ENCODE results near the gene ZFHX3.
A peak's percentile ranks its signal among the peaks of the same experiment; 100 is the strongest.

ZFHX3 gene

DNA sequence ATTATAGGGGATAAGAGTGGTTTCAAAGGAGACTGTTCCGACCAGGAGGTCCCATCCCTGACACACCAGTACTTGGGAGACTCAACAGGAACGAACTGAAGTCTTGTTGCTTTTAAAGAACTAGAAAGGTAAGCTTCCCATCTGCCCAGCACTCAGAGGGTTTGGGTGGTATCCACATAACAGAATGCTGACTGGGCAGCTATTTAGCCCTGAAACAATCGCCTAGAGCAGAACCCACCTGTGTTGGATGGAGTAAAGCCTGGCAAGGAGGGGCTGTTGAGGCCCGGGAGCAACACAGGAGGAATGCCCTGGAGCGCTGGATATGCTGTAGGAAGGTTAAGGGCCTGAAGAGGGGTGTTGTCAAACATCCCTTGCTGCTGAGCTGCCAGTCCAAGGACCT is 254.9 kb downstream of the ZFHX3 start:
- no peak for DNase-seq (ENCODE audit: low spot score)

DNA sequence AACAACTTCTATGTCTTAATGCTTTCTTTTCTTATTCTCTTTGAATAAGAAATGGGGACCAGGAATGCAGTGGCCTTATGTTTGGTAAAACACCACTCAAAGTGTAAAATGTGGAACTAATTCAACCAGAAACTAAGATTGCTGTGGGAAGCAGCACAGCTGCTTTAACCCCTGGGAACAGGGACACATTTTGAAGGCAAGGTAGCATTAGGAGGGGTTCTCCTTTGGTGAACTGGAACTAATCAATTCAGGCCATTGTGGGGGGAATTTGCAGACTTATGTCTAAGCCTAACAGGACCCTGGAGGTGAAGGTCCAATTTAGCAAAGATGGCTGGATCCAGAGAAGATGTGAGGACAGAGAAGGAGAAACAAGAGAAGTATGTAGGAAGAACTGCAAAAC is 256.1 kb downstream of the ZFHX3 start:
- no peak for DNase-seq (ENCODE audit: low spot score)

DNA sequence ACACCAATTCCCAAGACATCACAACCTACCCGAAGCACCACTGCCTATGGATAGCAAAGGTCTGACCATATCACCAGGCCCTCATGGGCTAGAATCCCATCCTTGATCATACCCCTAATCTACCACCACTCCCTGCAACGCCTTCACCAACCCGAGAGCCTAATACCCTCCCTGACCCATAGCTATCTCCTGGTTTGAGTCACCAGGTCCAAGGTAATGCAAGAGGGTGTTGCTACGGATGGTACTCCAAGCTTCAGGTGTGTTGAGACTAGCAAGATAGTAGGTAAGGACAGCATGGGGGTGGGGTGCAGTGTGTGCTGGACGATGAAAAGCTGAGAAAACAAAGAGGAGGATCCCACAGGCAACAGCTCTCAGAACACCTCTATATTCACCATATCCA is 258.0 kb downstream of the ZFHX3 start:
- no peak for DNase-seq (ENCODE audit: low spot score)

DNA sequence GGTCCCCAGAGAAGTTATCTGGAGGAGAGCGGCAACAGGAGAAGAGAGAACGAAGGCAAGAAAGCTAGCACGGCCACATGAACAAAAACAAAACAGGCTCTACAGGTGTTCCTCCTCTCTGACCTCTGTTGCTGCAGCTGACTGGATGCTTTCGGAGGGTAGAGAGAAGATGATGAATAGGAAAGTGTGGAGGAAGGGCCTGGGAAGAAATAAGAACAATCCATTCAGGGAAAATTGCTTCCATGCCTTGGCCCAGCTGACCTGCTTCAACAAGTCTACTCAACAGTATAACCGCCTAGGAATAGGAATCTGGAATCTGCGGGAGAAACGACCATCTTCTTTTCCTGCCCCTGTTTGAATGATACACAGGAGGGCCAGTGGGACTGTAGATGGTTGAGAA is 258.5 kb downstream of the ZFHX3 start:
- DNase-seq (ENCODE audit: low spot score) = no peak

DNA sequence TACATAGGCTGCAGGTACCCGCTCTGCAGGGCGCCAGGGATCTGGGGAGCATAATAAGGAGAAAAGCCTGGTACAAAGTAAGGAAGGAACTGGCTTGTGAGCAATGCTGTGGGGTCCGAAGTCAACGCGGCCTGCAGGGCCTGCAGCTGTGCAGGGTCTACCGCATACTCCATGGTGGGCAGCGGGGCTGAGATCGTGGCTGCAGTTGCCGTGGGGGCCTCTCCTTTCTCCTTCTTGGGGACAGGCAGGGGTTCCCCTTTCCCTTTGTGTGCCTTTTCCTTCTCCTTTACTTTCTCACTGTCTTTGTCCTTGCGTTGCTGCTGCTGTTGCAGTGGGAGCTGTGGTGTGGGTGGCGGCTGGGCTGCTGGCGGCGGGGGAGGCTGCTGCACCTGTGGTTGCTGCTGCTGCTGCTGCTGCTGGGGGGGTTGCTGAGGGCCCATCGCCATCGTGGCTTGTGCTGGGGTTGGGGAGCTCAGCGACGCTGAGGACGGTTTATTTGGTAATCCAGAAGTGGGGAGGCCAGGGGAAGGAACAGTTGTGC is 259.6 kb downstream of the ZFHX3 start:
- DNase-seq (ENCODE audit: low spot score) = no peak

DNA sequence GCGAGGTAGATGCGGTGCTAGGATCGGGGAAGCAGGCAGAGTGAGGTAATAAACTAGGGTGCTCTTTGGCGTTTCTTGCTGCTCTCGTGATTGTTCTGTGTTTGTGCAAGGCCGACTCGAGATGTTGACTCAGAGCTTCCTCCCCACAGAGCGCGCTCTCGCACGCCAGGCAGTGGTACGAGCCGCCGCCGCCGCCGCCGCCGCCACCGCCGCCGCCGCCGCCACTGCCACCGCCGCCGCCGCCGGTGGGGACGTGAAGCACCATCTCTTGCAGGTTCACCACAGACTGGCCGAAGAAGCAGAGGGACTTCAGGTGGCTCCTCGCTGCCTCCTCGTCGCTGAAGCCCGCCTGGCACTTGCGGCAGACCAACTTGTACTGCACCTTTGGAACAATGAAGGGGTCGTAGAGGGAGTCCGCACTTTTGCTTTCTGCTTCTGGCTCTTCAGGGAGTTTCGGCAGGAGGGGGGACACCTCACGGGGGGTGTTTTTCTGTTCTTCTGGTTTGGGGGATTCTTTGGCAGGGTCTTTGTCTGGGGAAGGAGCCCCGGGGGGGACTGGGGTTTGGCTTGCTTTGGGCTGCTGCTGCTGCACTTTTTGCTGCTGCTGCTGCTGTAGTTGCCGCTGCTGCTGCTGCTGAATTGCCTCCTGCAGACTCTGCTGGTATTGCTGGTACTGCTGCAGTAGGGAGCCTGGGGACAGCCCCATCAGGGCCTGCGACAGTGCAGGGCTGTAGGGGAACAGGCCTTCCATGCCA is 260.2 kb downstream of the ZFHX3 start:
- DNase-seq (ENCODE audit: low spot score) = peak; percentile 57

DNA sequence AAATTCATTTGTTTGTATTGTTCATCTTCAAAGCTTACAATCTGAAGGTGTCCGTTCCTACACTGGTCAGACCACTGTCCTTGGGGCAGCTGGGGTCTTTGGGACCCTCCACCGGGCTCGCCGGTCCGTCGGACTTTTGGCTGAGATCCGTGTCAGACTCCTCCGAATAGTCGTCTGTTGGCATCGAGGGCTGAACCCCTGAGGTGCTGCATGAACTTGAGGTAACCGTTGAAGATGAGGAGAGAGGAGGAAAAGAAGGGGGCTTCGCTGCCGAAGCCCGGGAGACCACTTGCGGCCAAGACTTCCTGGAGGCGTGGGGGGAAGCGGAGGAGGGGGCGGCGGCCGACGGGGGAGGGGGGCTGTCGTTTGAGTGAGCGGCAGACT is 260.8 kb downstream of the ZFHX3 start:
- DNase-seq (ENCODE audit: low spot score) = no peak

DNA sequence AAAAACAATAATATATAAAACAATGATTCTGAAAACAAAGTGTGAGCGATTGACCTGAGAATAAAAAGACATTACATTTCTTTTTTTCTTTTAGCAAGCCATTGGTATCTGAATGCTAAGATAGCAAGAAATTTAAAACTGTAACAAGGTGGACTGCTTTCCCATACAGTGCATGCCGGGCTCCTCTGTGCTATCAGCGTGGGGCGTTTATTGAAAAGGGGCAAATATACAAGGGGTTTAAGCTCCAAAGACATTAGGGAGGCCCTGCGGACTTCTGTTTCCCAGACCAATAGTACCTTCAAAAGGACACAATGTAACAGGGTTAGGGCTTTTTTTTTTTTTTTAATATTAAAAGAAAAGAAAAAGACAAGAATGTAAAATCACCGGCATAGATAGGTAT is 261.3 kb downstream of the ZFHX3 start:
- DNase-seq (ENCODE audit: low spot score) = no peak

DNA sequence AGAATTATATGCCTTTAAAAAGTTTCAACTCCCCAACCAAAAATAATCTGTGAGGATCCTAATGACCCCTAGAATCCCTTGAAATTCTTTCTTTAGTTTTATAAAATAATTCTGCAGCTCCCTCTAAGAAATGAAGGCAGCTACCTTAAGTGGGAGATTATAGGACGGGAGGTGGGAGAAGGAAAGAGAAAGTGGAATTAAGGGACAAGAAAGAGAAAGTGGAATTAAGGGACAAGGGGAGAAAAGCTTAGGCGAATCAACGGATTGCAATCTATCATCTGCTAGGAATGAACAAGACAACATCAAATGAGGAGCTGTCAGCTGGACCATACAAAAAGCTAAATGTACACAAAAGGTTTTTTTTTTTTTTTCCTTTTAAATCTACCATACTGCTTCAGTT is 262.0 kb downstream of the ZFHX3 start:
- no peak for DNase-seq (ENCODE audit: low spot score)

DNA sequence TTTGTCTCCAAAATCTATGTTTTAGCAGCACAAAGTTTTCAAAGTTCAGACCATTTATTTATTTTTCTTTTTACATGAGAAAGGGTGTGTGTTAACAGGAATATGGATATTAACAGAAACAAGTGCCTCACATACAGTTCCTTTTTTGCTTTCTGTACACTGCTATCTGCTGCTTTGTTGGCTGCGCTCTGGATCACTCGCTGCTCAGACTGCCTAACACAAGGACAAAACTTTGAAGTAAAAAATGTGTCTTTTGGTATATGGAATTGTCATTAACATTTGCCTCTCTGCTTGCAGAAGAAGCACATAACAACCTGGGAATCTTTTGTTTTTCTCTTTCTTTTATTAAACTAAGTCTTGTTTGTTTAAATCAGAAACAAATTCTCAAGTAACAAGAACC is 262.8 kb downstream of the ZFHX3 start:
- DNase-seq (ENCODE audit: low spot score) = no peak

DNA sequence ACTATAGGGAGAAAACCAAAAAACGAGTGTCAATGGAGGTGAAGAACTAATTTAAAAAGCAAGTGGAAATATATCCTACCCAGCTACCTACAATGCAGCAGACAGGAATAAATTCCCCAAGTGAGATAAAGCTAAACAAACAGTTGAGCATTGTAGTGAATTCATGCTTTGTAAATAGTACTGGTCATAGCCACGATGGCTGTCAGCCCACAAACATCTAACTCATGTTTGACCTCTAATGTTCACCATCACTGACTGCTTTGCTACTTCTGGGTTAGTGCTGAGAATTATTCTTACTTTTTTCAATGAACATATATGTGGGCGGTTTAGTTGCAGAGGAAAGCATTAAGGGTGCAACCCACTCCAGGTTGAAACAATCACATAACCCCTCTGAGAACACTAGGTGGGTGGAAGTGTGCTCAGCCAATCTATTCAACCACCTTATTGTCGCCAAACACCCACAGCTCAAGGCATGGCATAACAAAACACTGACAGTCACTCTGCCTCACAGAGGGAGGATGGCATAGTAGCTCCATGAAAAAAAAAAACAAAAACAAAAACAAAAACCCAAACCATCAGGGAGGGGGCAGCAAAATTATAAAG is 264.1 kb downstream of the ZFHX3 start:
- no peak for DNase-seq (ENCODE audit: low spot score)

DNA sequence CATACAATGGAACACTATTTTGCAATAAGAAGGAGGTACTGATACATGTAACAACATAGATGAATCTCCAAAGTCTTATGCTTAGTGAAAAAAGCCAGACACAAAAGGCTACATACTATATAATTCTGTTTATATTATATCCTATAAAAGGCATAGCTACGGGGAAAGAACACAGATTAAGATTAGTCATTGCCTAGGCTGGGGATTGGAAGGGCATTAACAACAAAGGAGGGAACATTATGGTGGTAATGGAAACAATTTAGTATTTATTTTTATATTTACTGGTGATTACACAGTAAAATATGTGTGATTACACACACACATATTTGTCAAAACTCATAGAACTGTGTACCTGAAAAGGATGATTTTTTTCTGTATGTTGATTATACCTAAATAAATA is 278.1 kb downstream of the ZFHX3 start:
- DNase-seq (ENCODE audit: low spot score) = no peak

DNA sequence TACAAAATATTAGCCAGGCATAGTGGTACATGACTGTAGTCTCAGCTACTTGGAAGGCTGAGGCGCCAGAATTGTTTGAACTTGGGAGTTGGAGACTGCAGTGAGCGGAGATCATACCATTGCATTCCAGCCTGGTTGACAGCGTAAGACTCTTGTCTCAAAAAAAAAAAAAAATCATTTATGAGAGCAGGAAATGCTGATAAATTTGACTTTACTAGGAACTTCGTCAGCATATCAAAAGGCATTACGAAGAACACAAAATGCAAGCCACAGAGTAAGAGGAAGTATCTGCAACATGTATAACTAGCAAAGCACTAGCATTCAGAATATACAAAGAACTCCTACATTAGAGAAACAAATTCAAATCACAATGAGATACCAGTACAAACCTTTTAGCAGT is 279.3 kb downstream of the ZFHX3 start:
- no peak for DNase-seq (ENCODE audit: low spot score)

DNA sequence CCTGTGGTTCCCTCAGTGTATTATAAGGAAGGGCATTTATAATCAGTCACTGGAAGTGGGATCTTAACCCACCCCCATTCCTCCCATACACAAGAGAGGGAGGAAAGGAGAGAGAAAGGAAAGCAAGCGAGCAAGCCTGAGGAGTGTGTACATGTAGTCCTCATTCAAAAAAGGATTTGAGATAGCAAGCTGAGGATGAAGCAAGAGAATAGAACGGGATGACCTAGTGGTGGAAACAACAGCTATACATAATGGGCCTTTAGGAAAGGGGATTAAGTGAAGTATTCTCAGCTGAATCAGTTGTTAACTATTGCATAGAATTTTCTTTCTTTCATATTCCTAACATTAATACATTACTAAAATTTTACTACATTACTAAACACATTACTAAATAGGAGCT is 281.4 kb downstream of the ZFHX3 start:
- DNase-seq (ENCODE audit: low spot score) = no peak

DNA sequence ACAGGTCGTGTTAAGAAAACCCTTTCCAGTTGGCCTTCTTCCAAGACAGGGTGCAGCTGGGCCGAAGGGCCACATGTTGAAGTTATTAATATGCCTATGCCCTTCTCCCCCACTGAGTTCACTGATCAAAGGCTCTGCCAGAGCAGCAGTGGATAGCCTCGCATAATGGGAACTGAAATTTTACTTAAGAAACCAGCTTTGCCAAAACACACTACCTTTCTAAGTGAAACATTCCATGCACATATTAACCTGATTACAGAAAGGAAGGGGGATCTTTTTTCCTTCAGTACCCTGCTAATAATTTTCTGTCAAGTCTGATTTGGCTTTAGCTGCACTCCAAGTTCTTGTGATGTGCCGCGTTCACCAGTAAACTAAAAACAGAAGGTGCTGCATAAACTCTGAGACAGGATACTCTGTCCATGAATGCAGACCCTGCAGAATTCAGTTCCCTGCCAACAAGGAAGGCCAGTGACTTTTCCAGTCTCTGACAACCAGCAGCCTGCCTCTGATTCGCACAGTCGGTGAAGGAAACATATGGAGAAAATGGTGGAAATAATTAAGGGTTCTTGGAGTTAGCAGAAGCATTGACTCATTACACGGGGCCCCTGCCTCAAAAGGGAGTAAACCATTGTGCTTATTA is 283.8 kb downstream of the ZFHX3 start:
- no peak for DNase-seq (ENCODE audit: low spot score)

DNA sequence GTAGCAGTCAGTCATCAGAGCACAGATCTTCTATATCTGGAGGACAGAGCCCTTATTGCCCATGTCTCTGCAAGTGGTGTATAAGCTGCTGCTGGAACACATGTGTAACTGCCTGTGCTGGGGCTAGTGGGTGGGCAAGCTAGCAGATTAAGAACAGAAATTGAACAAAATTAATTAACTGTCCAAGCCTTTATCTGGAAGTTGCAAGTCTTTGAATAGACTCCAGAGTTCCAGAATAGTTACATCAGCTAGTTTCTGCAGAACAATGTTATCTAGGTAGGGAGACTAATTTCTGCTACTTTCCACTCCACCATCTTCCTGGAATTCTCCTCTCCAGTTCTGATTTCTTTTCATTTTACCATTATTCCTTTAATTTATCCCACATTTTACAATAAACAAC is 287.3 kb downstream of the ZFHX3 start:
- DNase-seq (ENCODE audit: low spot score) = no peak

DNA sequence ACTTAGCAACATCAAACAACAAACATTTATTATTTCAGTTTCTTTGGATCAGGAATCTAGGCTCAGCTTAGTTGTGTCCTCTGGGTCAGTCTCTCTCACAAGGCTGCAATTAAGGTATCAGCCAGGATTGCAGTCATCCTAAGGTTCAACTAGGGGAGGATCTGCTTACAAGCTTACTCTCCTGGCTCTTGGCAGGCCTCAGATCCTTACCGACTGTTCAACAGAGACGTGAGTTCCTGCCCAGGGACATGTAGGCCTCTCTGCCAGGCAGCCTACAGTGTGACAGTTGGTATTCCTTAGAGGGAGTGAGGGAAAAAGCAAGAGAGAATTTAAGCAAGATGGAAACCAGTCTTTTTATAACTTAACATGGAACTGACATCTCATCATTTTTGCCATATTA is 294.0 kb downstream of the ZFHX3 start:
- DNase-seq (ENCODE audit: low spot score) = no peak

DNA sequence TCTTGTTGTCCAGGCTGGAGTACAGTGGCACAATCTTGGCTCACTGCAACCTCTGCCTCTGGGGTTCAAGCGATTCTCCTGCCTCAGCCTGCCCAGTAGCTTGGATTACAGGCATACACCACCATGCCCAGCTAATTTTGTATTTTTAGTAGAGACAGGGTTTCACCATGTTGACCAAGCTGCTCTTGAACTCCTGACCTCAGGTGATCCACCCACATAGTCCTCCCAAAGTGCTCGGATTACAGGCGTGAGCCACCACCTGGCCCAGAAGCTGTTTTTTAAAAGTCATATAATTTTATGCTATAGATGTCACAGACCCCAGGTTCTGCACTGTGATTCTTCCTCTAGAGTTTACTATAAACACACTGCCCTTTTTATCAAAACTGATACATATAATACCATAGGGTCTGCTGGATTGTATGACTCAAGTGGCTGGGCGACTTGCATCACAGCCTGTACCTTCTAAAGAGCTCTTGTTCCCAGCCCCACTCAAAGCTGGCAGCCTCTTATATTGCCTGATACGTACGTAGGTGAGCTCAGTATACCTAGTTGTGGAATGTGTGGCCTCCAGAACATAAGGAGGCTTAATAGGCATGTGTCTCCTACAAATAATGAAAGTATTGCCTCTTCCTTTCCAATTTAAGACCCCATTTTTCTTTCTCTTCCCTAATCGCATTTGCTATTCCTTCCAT is 295.8 kb downstream of the ZFHX3 start:
- DNase-seq (ENCODE audit: low spot score) = no peak

DNA sequence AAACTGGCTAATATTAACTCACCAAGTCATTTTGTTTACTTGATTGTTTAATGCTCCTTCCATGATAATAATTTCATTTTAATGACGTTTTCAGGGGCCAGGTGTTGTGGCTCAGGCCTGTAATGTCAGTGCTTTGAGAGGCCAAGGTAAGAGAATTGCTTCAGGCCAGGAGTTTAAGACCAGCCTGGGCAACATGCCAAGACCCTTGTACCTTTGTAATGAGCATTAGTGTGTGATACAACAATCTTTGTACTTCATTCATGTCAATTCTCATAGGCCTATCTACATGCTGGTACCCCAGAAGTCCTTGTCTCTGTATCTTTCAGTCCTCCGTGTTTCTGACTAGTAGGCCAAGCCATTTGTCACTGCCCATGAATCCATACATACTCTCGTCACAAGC is 296.9 kb downstream of the ZFHX3 start:
- no peak for DNase-seq (ENCODE audit: low spot score)

DNA sequence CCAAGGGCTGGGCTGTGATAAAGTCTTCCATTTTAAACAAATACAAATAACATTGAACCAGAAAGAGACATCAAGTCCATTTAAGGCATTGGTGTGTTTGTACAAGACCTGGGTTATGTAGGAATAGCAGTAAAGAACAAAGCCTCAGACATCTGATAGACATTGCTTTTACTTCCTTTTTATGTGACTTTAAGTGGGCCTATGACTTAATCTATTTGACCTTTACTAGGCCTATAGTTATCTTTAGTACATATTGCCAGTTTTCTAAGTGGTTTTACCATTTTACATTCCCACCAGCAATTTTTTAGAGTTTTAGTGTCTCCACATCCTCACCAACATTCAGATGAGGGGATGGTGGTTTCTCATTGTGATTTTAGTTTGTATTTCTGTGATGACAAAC is 298.8 kb downstream of the ZFHX3 start:
- DNase-seq (ENCODE audit: low spot score) = no peak

DNA sequence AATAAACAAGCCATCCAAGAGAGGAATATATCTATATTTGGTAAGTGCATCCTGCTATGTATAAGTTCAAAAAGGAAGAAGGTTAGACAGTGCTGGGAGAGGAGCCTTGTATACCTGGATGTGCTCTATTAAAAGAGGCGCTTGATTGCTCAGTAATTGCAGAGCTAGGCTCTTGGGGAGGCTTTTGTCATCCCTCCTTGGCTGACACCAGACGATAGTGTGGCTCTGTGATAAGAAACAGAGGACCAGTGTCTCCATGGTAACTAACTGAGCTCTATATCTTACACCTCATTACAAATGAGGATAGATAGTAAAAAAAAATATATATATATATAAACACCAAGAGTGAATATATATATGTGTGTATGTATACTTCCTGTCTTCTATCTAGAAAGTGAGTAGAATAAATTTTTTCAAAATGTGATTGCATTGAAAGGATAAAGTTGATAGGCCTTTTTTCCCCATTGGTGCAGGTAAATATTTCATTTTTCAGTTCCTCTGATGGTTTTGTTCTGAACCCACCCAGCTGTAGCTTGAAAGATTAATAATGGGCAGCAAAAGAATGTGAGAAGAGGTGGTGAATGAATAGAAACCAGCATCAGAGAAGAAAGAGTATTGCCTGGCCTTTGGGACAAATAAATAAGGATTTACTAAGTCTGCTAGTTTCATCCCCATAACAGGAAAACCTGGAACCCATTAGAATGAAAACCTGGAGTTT is 303.7 kb downstream of the ZFHX3 start:
- no peak for DNase-seq (ENCODE audit: low spot score)
